HEK293T (cell line): ENCODE data around the gene P2RY10.

Source experiments
- BHLHE40 ChIP-seq: fragments of 450-650 bp; IDR thresholded peaks from 2 replicates; pipeline ENCODE4 v1.6.1; 2016; ENCODE audit warnings: mild to moderate bottlenecking, moderate library complexity, borderline replicate concordance
- FOXM1 ChIP-seq: fragments of 450-650 bp; IDR thresholded peaks from 2 replicates; pipeline ENCODE4 v1.6.1; 2017; ENCODE audit warnings: mild to moderate bottlenecking, borderline replicate concordance
- HDGF ChIP-seq: fragments of 450-650 bp; IDR thresholded peaks from 2 replicates; pipeline ENCODE4 v1.6.1; 2017; ENCODE audit warnings: antibody characterized with exemption, borderline replicate concordance
- LEF1 ChIP-seq: fragments of 450-650 bp; IDR thresholded peaks from 2 replicates; pipeline ENCODE4 v1.6.1; 2017; ENCODE audit warnings: mild to moderate bottlenecking, borderline replicate concordance
- TARDBP ChIP-seq: fragments of 450-650 bp; IDR thresholded peaks from 2 replicates; pipeline ENCODE4 v1.6.1; 2016

DNA sequence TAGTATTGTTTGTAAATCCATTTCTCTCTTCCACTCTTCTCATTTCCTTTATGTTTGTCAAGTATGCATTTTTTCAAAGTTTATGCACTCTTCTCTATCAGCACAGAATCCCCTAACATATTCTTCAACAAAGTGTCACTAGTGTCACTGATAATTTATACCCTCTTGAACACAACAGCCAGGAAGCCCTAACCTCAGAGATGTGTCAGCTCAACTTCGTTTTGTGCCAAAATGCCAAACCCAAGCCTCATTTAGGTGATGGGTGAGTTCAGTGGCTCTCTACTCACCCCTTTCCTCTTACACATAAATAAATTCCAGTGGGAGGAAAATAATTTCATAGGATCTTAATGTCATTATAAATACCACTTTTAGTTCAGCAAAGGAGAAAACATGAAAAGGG, 22.4 kb upstream of the P2RY10 start:
- no peak for TF ChIP-seq BHLHE40
- no peak for TF ChIP-seq TARDBP
- no peak for TF ChIP-seq FOXM1
- no peak for TF ChIP-seq LEF1
- no peak for TF ChIP-seq HDGF
